NT2/D1 (cell line): ENCODE results near the gene RTN4R.

ENCODE experiments used
- SUZ12 ChIP-seq: IDR thresholded peaks from 2 replicates; pipeline ENCODE4 v1.6.1; 2011; ENCODE audit not compliant: insufficient read length, insufficient read depth; ENCODE audit errors: extremely low read depth
- YY1 ChIP-seq: IDR thresholded peaks from 2 replicates; pipeline ENCODE4 v1.6.1; 2011; ENCODE audit not compliant: insufficient read length, insufficient read depth
- ZNF274 ChIP-seq: IDR thresholded peaks from 2 replicates; pipeline ENCODE4 v1.6.1; 2011; ENCODE audit warnings: mild to moderate bottlenecking, low read depth, low read length

GRCh38 chr22:20191803-20192202 lies 76.3 kb downstream of the RTN4R start:
- TF ChIP-seq YY1 (no peak), SUZ12 (no peak), ZNF274 (no peak)
